ENCODE measurements around the gene HOXB7.

The HOXB7 gene

GRCh38 chr17:48622857-48623256 lies 12.0 kb upstream of the HOXB7 start:
- DNase-seq: no peak

GRCh38 chr17:48621410-48622392 lies 10.9 kb upstream of the HOXB7 start:
- DNase-seq: no peak

DNA sequence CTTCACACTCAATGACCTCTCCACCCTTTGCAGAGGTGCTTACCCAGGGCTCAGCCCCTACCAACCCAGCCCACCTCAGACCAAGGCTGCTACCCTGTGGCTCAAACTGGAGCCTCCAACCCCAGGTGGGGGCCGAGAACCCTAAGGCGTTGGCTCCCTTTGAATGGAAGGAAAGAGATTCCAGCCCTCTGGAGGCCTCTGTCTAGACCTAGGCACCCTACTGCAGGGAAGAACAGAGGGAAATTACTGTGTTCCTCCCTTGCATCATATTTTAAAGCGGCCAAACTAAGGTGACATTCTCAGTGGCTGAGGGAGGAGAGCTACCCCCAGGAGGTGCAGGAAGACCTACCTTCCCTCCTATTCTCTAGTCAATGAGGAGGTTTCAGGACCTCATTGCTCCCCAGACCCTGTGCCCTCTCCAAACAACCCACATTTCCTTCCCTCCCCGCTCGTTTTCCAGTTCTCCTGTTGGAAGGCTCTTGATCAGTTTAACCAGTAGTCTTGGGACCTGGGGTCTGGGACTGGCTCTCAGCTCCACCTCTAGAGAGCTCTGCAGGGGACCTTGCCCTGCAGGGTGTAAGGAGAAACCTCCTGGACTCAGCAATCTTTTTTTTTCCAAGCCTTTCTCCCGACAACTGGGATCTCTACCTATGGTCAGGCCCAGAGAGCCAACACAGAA lies 9.8 kb upstream of the HOXB7 start:
- DNase-seq: no peak

GRCh38 chr17:48619826-48620449 lies 9.1 kb upstream of the HOXB7 start:
- DNase-seq: no peak

DNA sequence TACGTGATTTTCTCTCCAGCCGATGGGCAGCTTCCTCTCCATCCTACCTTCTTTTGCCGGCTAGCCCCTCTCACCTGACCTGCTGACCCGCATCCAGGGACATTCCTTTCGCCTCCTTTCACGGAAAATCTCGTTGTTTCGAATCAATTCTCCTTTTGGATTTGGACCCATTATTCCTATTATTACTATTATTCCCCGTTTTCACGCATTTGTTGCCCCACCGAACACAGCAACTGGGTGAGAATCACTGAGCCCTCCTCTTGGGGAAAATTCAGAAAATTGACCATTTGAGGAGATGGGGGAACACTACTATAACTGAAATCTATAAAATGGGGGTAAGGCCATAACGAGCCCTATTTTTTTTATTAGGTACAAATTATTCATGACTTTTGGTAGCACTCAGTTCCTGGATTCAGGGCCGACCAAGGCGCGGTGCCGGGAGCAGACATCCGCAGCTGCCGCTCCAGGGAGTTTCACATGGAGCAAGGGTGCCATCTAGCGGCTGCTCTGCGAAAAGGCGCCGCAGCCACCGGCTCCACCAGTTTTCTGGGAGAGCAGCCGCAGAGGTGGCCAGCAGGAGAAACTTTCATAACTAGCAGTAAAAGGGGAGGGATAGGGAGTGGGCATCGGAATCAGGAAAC lies 7.6 kb upstream of the HOXB7 start:
- peak; percentile 73 for DNase-seq

GRCh38 chr17:48617471-48618255 lies 6.8 kb upstream of the HOXB7 start:
- DNase-seq: no peak

- DNase-seq: no peak
Observed at GRCh38 chr17:48616717-48617470, 6.1 kb upstream of the HOXB7 start.

DNA sequence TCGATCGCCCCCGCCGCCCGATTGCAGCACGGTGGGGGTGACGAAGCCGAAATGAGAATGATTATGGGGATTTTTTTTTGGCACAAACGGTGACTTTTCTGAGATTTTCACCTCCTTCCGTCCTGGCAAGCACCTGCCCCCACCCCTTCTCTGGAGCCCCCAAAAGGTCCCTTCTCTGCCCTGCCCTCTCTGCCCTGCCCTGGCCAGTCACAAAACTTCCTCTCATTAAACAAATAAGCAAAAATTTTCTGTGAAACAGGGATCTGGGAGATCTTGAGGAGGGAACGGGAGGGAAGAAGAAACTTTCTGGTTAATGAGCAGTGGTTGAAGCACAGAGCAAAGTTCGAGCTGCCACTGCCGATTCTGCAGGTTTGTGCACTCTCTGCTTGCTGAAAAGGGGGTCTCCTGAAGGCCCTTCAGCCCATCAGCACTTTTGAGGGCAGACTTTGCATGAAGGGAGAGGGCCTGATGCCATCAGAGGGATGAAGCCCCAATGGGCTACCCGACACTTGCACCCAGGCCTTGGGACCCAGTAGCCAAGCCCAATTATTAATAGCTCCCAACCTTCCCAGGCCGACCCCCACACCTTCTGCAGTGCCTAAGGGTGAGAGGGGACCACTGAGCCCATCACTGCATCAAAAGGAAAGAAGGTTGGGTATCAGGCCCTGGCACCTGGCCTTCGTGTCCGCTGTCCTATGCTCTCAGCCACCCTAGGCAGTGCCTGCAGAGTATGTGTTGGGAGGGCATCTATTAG lies 5.3 kb upstream of the HOXB7 start:
- DNase-seq: no peak

- no peak for DNase-seq
Observed at GRCh38 chr17:48615047-48615962, 4.5 kb upstream of the HOXB7 start, which contains the start of gene HOXB8. TSS of gene HOXB8 (minus strand) at chr17:48615292. CDS start at chr17:48614704, 588 bp downstream.

GRCh38 chr17:48613862-48614694 lies 3.3 kb upstream of the HOXB7 start:
- peak; percentile 10 for DNase-seq

- DNase-seq: peak; percentile 41
Observed at GRCh38 chr17:48612854-48613691, 2.3 kb upstream of the HOXB7 start.

DNA sequence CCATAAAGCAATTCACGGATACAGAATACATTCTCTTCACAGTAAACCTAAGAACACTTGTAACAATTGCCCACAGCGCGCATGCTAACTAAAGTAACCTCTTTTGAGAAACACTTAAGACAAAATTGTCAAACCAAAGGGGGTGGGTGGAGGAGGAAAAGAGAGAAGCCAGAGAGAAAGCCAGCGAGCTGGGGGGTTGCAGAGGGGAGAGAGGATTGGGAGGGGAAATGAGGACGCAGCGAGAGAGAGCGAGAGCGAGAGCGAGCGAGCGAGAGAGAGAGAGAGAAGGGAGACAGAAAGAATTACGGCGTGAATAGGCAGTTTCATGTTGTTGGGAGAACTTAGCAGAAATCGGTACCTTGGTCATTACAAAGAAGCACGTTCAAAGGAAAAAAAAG lies 1.6 kb upstream of the HOXB7 start:
- no peak for DNase-seq

DNA sequence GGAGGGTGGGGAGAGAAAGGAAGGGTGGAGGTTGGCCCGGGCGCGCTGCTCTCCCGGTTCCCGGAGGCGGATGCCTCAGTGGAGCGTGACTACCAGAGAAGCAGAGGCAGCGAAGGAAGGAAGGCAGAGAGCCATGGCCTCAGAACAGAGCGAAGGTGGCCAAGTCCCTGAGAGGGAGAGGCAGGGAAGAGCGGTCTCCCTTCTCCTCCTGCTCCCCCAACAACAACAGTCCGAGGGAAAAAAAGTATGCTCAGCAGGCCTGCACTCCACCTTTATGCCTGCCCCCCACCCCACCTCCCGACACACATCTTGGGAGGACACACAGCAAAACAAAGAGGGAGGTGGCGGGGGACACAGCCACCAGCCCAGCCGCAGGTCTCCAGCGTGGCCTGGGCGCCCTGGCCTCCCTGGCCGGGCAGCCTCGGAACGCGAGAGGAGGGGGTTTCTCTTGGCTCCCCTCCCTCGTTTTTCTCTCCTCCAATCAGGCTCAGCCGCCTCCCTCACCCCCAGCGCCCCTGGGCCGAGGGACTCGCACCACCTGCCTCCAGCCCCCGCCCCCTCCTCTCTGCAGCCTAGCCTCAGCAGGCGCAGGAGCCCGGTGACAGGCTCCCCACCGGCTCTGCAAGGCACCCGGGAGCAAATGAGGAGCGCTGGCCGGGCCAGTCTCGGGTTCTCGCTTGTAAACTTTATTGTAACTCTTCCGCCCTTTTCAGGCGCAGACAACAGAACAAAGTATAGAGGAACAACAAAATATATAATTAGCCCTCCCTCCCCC lies 1.1 kb upstream of the HOXB7 start:
- no peak for DNase-seq

GRCh38 chr17:48611213-48611612 lies 396 bp upstream of the HOXB7 start:
- DNase-seq: no peak

GRCh38 chr17:48609759-48610281 lies 997 bp downstream of the HOXB7 start:
- DNase-seq: no peak

DNA sequence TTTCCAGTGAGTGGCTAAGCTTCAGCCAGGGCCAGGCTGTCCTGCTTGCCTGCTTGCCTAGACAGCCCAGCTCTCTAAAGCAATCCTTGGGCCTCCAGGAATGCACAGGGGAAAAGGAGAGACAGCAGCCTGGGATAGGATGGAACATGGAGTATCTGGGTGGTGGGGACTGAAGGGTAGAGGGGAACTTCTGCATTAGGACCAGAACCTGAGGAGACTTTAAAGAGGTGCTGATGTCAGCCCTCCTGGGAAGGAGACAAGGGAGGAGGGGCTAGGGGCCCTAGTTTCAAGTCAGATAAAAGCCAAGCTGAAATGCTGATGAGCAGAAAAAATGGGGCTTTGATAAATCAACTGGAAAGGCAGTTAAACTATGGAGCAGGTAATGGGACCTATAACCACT lies 1.8 kb downstream of the HOXB7 start:
- no peak for DNase-seq

- DNase-seq: no peak
Observed at GRCh38 chr17:48608494-48608834, 2.4 kb downstream of the HOXB7 start.
